Mucosa of gallbladder (tissue), 1 donor: ENCODE results near the gene LYSMD3. TPM values are rescaled to one million over a fixed set of nuclear protein-coding genes. Genes with fewer than 3 reads are reported as not detected.
A peak's percentile ranks its signal among the peaks of the same experiment; 100 is the strongest.
"Not testable (repeated sequence)": the region's sequence is repeated elsewhere in the genome, so short reads cannot be mapped to it uniquely, and the experiment has no call there.

Experiments used
- DNase-seq: peaks from one replicate; pipeline ENCODE4 v3.0.0-alpha.2; 2020; ENCODE audit warnings: low spot score
- total RNA-seq: library from RNA; stranded (reverse); gene quantifications from one replicate; pipeline ENCODE4 v1.2.1, GENCODE V29; 2021
- donor health status: DM: no; HTN: no; CAD: no.

Gene LYSMD3
- total RNA-seq = 18.7 TPM

GRCh38 chr5:90529194-90529938 is at the start of gene LYSMD3:
TSS of gene LYSMD3 (minus strand) at chr5:90529584. CDS start at chr5:90525289, 4,295 bp downstream.
- DNase-seq = peak; percentile 97

- DNase-seq = not testable (repeated sequence)
These were observed 47.2 kb upstream of the LYSMD3 start for GRCh38 chr5:90576566-90576965.

GRCh38 chr5:90575712-90576111 is 46.3 kb upstream of the LYSMD3 start:
- no peak for DNase-seq

GRCh38 chr5:90571147-90571773 is 41.9 kb upstream of the LYSMD3 start:
- DNase-seq = no peak

- DNase-seq = no peak
These were observed 40.6 kb upstream of the LYSMD3 start for GRCh38 chr5:90570034-90570433.

GRCh38 chr5:90569084-90569483 is 39.7 kb upstream of the LYSMD3 start:
- no peak for DNase-seq

GRCh38 chr5:90565491-90565890 is 36.1 kb upstream of the LYSMD3 start:
- DNase-seq = no peak

GRCh38 chr5:90563108-90563507 is 33.7 kb upstream of the LYSMD3 start:
- DNase-seq = no peak

- no peak for DNase-seq
These were observed 33.0 kb upstream of the LYSMD3 start for GRCh38 chr5:90562341-90562740.

GRCh38 chr5:90561766-90562165 is 32.4 kb upstream of the LYSMD3 start:
- DNase-seq = no peak

GRCh38 chr5:90560771-90561170 is 31.4 kb upstream of the LYSMD3 start:
- no peak for DNase-seq

- peak; percentile 86 for DNase-seq
These were observed 29.2 kb upstream of the LYSMD3 start, which contains the start of gene ADGRV1 for GRCh38 chr5:90558344-90559192. TSS of gene ADGRV1 (plus strand) at chr5:90558797. CDS start at chr5:90558896, 99 bp downstream.

- no peak for DNase-seq
These were observed 28.5 kb upstream of the LYSMD3 start for GRCh38 chr5:90557871-90558270.

GRCh38 chr5:90557391-90557790 is 28.0 kb upstream of the LYSMD3 start:
- DNase-seq = no peak

GRCh38 chr5:90555666-90556065 is 26.3 kb upstream of the LYSMD3 start:
- DNase-seq = no peak

- DNase-seq = no peak
These were observed 25.1 kb upstream of the LYSMD3 start for GRCh38 chr5:90554358-90555006.

- no peak for DNase-seq
These were observed 24.3 kb upstream of the LYSMD3 start for GRCh38 chr5:90553711-90554110.

GRCh38 chr5:90551376-90551775 is 22.0 kb upstream of the LYSMD3 start:
- no peak for DNase-seq

GRCh38 chr5:90550963-90551362 is 21.6 kb upstream of the LYSMD3 start:
- no peak for DNase-seq

- no peak for DNase-seq
These were observed 20.4 kb upstream of the LYSMD3 start for GRCh38 chr5:90549729-90550275.

- DNase-seq = no peak
These were observed 19.8 kb upstream of the LYSMD3 start for GRCh38 chr5:90549223-90549622.
